SK-N-SH treated with all-trans-retinoic acid at 6 μM for 48 hours (cell line): ENCODE measurements around the gene ILK.

ENCODE experiments used
- ARNTL ChIP-seq: fragments of 450-650 bp; formaldehyde crosslinking; IDR thresholded peaks from 2 replicates; pipeline ENCODE4 v1.5.0; 2020; ENCODE audit warnings: low read depth, mild to moderate bottlenecking, moderate library complexity, borderline replicate concordance
- CREB5 ChIP-seq: fragments of 250-450 bp; sonication (Bioruptor Pico); IDR thresholded peaks from 2 replicates; pipeline ENCODE4 v1.5.1; 2020; ENCODE audit warnings: low read depth, mild to moderate bottlenecking, moderate library complexity
- CSDC2 ChIP-seq: fragments of 250-450 bp; sonication (Bioruptor Pico); IDR thresholded peaks from 2 replicates; pipeline ENCODE4 v1.5.0; 2020; ENCODE audit warnings: mild to moderate bottlenecking, moderate library complexity
- GLIS3 ChIP-seq: fragments of 250-450 bp; sonication (Bioruptor Pico); IDR thresholded peaks from 2 replicates; pipeline ENCODE4 v1.5.0; 2020; ENCODE audit warnings: mild to moderate bottlenecking, moderate library complexity
- RARB ChIP-seq: fragments of 250-450 bp; sonication (Bioruptor Pico); IDR thresholded peaks from 2 replicates; pipeline ENCODE4 v1.8.0; 2021; ENCODE audit warnings: mild to moderate bottlenecking, moderate library complexity
- TCF4 ChIP-seq: fragments of 250-450 bp; sonication (Bioruptor Pico); IDR thresholded peaks from 2 replicates; pipeline ENCODE4 v1.8.0; 2021; ENCODE audit warnings: mild to moderate bottlenecking, moderate library complexity, borderline replicate concordance
- TSHZ2 ChIP-seq: fragments of 250-450 bp; sonication (Bioruptor Pico); IDR thresholded peaks from 2 replicates; pipeline ENCODE4 v1.5.0; 2020; ENCODE audit warnings: mild to moderate bottlenecking, moderate library complexity
- ZC3H10 ChIP-seq: fragments of 250-450 bp; sonication (Bioruptor Pico); IDR thresholded peaks from 2 replicates; pipeline ENCODE4 v1.5.1; 2021; ENCODE audit warnings: mild to moderate bottlenecking, moderate library complexity
- ZFP3 ChIP-seq: fragments of 250-450 bp; sonication (Bioruptor Pico); IDR thresholded peaks from 2 replicates; pipeline ENCODE4 v1.5.0; 2020; ENCODE audit warnings: mild to moderate bottlenecking, moderate library complexity
- TF ChIP-seq, protein P1 (sequence below): fragments of 250-450 bp; sonication (Bioruptor Pico); IDR thresholded peaks from 2 replicates; pipeline ENCODE4 v1.8.0; 2020; ENCODE audit warnings: mild to moderate bottlenecking, moderate library complexity, borderline replicate concordance

DNA sequence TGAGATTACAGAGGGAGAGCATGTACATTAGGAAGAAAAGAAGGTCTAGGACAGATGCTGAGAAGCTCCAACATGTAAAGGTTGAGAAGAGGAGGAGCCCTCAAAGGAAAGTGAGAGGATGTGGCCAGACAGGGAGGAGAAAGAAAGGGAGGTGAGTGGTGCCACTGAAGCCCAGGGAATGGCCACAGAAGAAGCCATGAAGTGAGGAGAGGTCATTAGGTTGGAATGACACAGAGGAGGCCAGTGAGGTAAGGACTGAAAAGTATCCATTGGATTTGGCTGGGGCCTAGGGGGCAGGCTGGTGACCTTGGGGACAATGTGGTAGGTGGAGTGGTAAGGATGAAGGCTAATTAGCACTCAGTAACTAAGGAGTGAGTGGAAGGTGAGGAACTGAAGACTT lies 55.1 kb downstream of the ILK start:
- TF ChIP-seq ARNTL (CRISPR knock-in tag) (no peak), GLIS3 (CRISPR knock-in tag) (no peak), ZFP3 (CRISPR knock-in tag) (no peak), RARB (CRISPR knock-in tag) (no peak), CSDC2 (CRISPR knock-in tag) (no peak), TCF4 (CRISPR knock-in tag) (no peak), CREB5 (CRISPR knock-in tag) (no peak), ZC3H10 (CRISPR knock-in tag) (no peak), TSHZ2 (CRISPR knock-in tag) (no peak)
- TF ChIP-seq, protein P1, sequence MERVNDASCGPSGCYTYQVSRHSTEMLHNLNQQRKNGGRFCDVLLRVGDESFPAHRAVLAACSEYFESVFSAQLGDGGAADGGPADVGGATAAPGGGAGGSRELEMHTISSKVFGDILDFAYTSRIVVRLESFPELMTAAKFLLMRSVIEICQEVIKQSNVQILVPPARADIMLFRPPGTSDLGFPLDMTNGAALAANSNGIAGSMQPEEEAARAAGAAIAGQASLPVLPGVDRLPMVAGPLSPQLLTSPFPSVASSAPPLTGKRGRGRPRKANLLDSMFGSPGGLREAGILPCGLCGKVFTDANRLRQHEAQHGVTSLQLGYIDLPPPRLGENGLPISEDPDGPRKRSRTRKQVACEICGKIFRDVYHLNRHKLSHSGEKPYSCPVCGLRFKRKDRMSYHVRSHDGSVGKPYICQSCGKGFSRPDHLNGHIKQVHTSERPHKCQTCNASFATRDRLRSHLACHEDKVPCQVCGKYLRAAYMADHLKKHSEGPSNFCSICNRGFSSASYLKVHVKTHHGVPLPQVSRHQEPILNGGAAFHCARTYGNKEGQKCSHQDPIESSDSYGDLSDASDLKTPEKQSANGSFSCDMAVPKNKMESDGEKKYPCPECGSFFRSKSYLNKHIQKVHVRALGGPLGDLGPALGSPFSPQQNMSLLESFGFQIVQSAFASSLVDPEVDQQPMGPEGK (CRISPR knock-in tag), result no peak
